ENCODE results near the gene CEP120.

The CEP120 gene

DNA sequence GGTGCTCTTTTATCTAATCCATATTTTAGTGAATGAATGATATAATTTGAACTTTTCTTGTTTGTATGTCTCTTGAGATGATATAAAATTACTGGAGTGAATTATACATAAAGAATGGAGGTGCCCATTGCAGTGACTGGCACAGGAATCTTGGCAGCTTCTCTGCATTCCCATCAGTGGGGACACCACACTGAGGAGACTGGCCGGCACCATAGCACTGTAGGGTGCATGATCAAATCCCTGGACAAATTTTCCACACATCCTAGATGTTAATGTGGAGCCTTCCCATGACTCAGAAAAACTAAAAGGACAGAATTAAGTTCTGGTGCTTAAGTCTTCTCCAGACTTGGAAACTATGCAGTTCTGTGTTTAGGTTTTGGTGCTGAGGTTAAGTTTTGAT lies 124.1 kb downstream of the CEP120 start:
- no peak for DNase-seq (ENCODE audit: low spot score)

DNA sequence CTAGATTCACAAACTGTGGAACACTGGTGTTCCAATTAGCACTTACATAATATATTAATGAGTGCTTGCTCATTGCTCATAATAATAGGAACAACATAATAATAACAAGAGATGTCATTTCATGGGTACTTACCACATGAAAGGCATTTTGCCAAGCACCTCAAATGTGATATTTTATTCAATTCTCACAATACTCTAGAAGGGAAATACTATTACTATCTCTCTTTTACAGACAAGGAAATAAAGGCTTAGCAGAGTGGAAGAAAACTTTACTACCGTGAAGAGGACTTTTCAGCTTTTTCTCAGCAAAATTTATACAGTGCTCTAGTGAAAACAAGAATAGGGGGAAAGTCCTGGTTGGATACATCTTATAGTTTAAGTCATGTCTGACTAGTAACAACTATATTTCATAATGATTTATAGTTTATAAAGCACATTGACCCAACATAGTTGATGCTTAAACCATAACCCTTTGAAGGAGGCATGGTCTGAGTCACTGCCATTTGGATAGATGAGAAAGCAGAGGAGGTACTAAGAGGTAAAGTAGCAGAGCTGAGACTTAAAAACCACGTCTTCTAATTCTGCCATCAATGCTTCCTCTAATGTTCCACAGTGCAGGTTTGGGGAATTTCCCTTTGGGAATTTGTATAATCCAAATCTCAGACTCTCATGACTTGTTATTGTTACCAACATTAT lies 124.7 kb downstream of the CEP120 start:
- no peak for DNase-seq (ENCODE audit: low spot score)

DNA sequence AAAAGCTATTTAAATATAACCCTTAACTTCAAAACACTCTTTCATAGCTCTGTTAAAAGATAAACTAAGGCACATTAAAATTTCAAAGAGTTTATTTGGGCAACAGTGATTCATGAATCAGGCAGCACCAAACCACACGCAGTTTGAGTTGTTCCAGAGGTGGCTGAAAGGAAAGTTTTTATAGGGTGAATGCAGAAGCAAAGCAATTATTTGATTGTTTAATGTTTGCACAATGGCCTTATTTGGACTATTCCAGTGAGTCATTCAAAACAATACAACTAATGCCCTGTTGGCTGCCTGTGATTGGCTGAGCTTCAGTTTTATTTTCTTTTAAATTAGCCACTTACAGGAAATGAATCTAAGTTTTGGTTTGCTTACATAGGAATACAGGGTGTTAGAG lies 125.3 kb downstream of the CEP120 start:
- DNase-seq (ENCODE audit: low spot score): no peak

DNA sequence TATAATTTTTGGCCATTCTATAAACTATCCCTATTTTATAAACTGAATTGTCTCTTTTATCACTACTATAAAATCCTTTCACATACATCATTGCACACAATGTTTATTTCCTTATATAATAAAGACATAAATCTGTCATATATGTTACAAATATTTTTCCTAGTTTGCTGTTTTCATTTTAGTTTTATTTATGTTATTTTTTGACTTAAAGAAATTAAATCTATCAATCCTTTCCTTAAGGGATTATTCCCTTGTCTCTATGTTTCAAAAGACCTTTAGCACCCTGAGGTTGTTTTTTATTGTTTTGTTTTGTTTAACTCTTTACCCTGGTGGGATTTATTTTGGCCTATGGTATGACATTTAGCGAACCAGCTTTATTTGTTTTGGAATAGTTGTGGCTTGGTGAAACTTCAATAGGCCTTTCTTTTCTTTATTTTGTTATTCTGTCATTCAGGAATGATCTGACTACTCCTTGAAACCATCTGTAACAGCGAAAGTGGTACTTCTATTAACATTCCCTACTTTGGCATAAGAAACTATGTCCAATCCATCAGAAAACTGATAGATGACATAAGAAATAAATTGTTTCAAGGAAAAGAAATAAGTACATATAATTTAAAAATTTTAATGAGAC lies 125.9 kb downstream of the CEP120 start:
- DNase-seq (ENCODE audit: low spot score): no peak
